ENCODE data around the gene ADCY6. TPM values are rescaled to one million over a fixed set of nuclear protein-coding genes. Genes with fewer than 3 reads are reported as not detected.

Gene ADCY6
- total and polyA plus RNA-seq, 4 donors, result 4.3 to 30.5 (median 10.5) TPM

DNA sequence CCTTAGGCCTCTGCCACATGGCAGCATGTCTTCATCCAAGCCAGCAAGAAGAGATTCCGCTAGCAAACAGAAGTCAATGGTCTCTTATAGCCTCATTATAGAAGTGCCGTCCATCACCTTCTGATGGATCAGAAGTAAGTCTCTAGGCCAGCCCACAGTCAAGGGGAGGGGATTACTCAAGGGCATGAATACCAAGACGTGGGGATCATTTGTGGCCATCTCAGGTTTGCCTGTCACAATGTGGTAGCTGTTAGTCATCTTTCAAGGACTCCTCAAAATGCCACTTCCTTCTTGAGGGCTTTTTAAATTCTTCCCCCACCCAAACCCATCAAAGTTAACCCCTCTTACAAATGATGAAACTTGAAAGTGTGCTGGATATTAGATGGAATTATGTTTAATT lies 8.1 kb upstream of the ADCY6 start (continued):
- TF ChIP-seq FOXA2 (IDR thresholded peaks at IDR 0.05) (no peak), RXRA (IDR thresholded peaks at IDR 0.05) (no peak)
- TF ChIP-seq, protein P1, sequence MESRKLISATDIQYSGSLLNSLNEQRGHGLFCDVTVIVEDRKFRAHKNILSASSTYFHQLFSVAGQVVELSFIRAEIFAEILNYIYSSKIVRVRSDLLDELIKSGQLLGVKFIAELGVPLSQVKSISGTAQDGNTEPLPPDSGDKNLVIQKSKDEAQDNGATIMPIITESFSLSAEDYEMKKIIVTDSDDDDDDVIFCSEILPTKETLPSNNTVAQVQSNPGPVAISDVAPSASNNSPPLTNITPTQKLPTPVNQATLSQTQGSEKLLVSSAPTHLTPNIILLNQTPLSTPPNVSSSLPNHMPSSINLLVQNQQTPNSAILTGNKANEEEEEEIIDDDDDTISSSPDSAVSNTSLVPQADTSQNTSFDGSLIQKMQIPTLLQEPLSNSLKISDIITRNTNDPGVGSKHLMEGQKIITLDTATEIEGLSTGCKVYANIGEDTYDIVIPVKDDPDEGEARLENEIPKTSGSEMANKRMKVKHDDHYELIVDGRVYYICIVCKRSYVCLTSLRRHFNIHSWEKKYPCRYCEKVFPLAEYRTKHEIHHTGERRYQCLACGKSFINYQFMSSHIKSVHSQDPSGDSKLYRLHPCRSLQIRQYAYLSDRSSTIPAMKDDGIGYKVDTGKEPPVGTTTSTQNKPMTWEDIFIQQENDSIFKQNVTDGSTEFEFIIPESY (IDR thresholded peaks at IDR 0.05), result no peak

DNA sequence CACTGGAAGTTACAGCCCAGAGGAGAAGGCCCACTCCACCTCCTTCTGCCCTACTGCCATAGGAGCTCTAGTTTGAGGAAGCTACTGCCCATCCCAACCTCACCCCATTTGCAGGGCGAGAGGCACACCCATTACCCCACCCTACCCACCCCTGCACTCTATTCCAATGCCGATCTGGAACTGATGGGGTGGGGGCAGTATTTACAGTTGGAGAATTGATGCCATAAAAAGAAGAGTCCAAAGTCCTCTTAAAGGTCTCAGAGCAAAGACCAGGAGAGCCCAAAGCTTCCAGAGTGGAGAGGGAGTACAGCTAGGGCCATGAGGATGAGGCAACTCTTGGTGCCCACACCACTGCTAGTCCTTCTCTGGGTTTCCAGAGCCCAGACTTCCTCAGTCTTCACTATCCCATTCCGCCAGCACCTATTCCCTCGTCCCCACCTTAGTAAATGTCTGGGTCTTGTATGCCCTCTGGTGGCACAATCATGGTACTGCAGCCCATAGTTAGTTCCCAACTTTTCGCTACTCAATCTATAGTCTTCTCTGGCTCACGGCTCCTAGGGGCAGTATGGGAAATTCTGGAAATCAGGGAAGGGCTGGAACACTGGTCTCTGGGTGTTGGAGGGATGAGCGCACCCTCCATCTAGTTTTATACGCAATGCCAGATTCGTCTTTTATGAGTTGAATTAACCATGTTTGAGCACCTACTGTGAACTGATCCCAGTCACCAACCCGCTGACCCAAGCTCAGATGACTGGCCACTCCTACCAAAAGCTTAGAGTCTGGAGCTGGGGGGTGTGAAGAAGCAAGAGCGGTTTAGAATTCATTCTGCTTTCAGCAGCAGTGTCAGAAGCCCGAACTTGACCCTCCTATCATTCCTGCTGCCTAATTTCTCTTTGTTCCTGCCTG lies 6.9 kb upstream of the ADCY6 start:
- no peaks in the 10 kb centered on the region for H3K27me3 ChIP-seq (ENCODE audit: control insufficient read depth in 4 of 4, insufficient read depth in 4 of 4, low read length in 3 of 4)
- peaks cover 0 to 11% (median 2%) of the 10 kb centered on the region in 4 donors for H3K4me1 ChIP-seq (ENCODE audit: control insufficient read depth in 4 of 4, insufficient read depth in 4 of 4, low read length in 3 of 4)
- H3K27ac ChIP-seq (ENCODE audit: low read depth in 1 of 2, low read length in 2 of 2), result no peak overlapping the region
- no peaks in the 10 kb centered on the region for H3K9me3 ChIP-seq (ENCODE audit: control insufficient read depth in 4 of 4, low read length in 3 of 4)
- no peak overlapping the region for H3K9ac ChIP-seq (ENCODE audit: low read depth in 1 of 2, low read length in 2 of 2)
- TF ChIP-seq JUND (IDR thresholded peaks at IDR 0.05), result no peak
- TF ChIP-seq HNF4G (IDR thresholded peaks at IDR 0.05), result no peak
- peak; percentile 22 for TF ChIP-seq SP1 (IDR thresholded peaks at IDR 0.05)
- no peak for TF ChIP-seq FOXA1 (IDR thresholded peaks at IDR 0.05)
- TF ChIP-seq, protein P2, sequence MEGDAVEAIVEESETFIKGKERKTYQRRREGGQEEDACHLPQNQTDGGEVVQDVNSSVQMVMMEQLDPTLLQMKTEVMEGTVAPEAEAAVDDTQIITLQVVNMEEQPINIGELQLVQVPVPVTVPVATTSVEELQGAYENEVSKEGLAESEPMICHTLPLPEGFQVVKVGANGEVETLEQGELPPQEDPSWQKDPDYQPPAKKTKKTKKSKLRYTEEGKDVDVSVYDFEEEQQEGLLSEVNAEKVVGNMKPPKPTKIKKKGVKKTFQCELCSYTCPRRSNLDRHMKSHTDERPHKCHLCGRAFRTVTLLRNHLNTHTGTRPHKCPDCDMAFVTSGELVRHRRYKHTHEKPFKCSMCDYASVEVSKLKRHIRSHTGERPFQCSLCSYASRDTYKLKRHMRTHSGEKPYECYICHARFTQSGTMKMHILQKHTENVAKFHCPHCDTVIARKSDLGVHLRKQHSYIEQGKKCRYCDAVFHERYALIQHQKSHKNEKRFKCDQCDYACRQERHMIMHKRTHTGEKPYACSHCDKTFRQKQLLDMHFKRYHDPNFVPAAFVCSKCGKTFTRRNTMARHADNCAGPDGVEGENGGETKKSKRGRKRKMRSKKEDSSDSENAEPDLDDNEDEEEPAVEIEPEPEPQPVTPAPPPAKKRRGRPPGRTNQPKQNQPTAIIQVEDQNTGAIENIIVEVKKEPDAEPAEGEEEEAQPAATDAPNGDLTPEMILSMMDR (IDR thresholded peaks at IDR 0.05; ENCODE audit: low read depth, low read length, missing input control), result peak; percentile 98
- TF ChIP-seq, protein P3, sequence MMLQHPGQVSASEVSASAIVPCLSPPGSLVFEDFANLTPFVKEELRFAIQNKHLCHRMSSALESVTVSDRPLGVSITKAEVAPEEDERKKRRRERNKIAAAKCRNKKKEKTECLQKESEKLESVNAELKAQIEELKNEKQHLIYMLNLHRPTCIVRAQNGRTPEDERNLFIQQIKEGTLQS (IDR thresholded peaks at IDR 0.05), result no peak
- peak; percentile 48 to 61 for TF ChIP-seq HNF4A (conservative IDR thresholded peaks at IDR 0.05)
- TF ChIP-seq RAD21 (IDR thresholded peaks at IDR 0.05), result peak; percentile 98
- TF ChIP-seq RXRA (IDR thresholded peaks at IDR 0.05), result no peak
- no peak for TF ChIP-seq FOXA2 (IDR thresholded peaks at IDR 0.05)
- no peak for TF ChIP-seq YY1 (IDR thresholded peaks at IDR 0.05)
- no peak for TF ChIP-seq EGR1 (IDR thresholded peaks at IDR 0.05; ENCODE audit: low read depth in 2 of 2)
- TF ChIP-seq, protein P1 (IDR thresholded peaks at IDR 0.05), result no peak
- TF ChIP-seq NR2F2 (IDR thresholded peaks at IDR 0.05), result no peak
- TF ChIP-seq TAF1 (conservative IDR thresholded peaks at IDR 0.05), result no peak
- H3K36me3 ChIP-seq (ENCODE audit: control insufficient read depth in 4 of 4, insufficient read depth in 3 of 4, low read depth in 1 of 4, low read length in 3 of 4), result no peaks in the 10 kb centered on the region
- WGBS, result 25% methylated on average over 12 of the region's 12 CpGs
- DNase-seq (ENCODE audit: low spot score), result peak; percentile 67
- H3K4me3 ChIP-seq (ENCODE audit: low read depth in 1 of 3, low read length in 3 of 3), result no peak overlapping the region

Data from liver (tissue), 9 donors.